Activated naive CD8-positive, alpha-beta T cell treated with anti-CD3 and anti-CD28 coated beads for 36 hours (primary cell): ENCODE data around the gene DUSP18. TPM values are rescaled to one million over a fixed set of nuclear protein-coding genes. Genes with fewer than 3 reads are reported as not detected.

ENCODE experiments used
- DNase-seq: peaks from one replicate; pipeline ENCODE4 v3.0.0; 2021
- H3K27ac Mint-ChIP-seq: one replicate; pipeline ENCODE4 v1.8.0; 2022; ENCODE audit warnings: mild to moderate bottlenecking, moderate library complexity, mixed read lengths
- H3K27me3 Mint-ChIP-seq: one replicate; pipeline ENCODE4 v1.8.0; 2022; ENCODE audit warnings: mild to moderate bottlenecking, mixed read lengths
- H3K36me3 Mint-ChIP-seq: one replicate; pipeline ENCODE4 v1.8.0; 2021; ENCODE audit warnings: mild to moderate bottlenecking, mixed read lengths
- H3K4me1 Mint-ChIP-seq: one replicate; pipeline ENCODE4 v1.8.0; 2021; ENCODE audit warnings: mixed read lengths
- H3K4me3 Mint-ChIP-seq: one replicate; pipeline ENCODE4 v1.8.0; 2022; ENCODE audit warnings: mild to moderate bottlenecking, moderate library complexity, mixed read lengths
- H3K9me3 Mint-ChIP-seq: one replicate; pipeline ENCODE4 v1.8.0; 2022; ENCODE audit warnings: mixed read lengths
- total RNA-seq, 2 experiments: library from RNA; stranded (reverse); gene quantifications; one replicate each; pipeline ENCODE4 v1.2.3, GENCODE V29; 2021

The DUSP18 gene
- total RNA-seq, 2 experiments from 2014 or later, result 4.8 to 5.6 TPM

GRCh38 chr22:30662040-30662439 lies 5.6 kb downstream of the DUSP18 start:
- peaks cover 6% of the 10 kb centered on the region for H3K4me1 Mint-ChIP-seq
- no peak overlapping the region for H3K4me3 Mint-ChIP-seq
- no peak overlapping the region for H3K27ac Mint-ChIP-seq
- H3K27me3 Mint-ChIP-seq, result no peaks in the 10 kb centered on the region
- peaks cover 9% of the 10 kb centered on the region for H3K36me3 Mint-ChIP-seq
- H3K9me3 Mint-ChIP-seq, result no peaks in the 10 kb centered on the region
- no peak for DNase-seq

GRCh38 chr22:30655532-30655931 lies 12.1 kb downstream of the DUSP18 start:
- Mint-ChIP-seq H3K4me3 (no peak overlapping the region), H3K4me1 (peaks cover 5% of the 10 kb centered on the region), H3K27ac (no peak overlapping the region), H3K27me3 (no peaks in the 10 kb centered on the region), H3K9me3 (no peaks in the 10 kb centered on the region), H3K36me3 (peaks cover 4% of the 10 kb centered on the region)
- no peak for DNase-seq

GRCh38 chr22:30654361-30654760 lies 13.3 kb downstream of the DUSP18 start:
- Mint-ChIP-seq H3K27ac (no peak overlapping the region), H3K9me3 (no peaks in the 10 kb centered on the region), H3K36me3 (peaks cover 4% of the 10 kb centered on the region), H3K27me3 (no peaks in the 10 kb centered on the region), H3K4me3 (no peak overlapping the region), H3K4me1 (peaks cover 10% of the 10 kb centered on the region)
- DNase-seq, result no peak

- Mint-ChIP-seq H3K27me3 (no peaks in the 10 kb centered on the region), H3K4me3 (no peak overlapping the region), H3K27ac (no peak overlapping the region)
These were observed 14.8 kb downstream of the DUSP18 start for GRCh38 chr22:30652852-30653251.

GRCh38 chr22:30650508-30651116 lies 17.1 kb downstream of the DUSP18 start:
- peak overlapping the region; percentile 3 for H3K27ac Mint-ChIP-seq
- DNase-seq, result no peak
- H3K4me3 Mint-ChIP-seq, result no peak overlapping the region
- no peaks in the 10 kb centered on the region for H3K27me3 Mint-ChIP-seq
- peaks cover 8% of the 10 kb centered on the region for H3K36me3 Mint-ChIP-seq
- H3K4me1 Mint-ChIP-seq, result peaks cover 19% of the 10 kb centered on the region
- H3K9me3 Mint-ChIP-seq, result no peaks in the 10 kb centered on the region

More at GRCh38 chr22:30652852-30653251, 14.8 kb downstream of the DUSP18 start:
- Mint-ChIP-seq H3K9me3 (no peaks in the 10 kb centered on the region), H3K4me1 (peaks cover 19% of the 10 kb centered on the region), H3K36me3 (peaks cover 8% of the 10 kb centered on the region)
- DNase-seq, result no peak

- no peaks in the 10 kb centered on the region for H3K27me3 Mint-ChIP-seq
- H3K4me3 Mint-ChIP-seq, result peak overlapping the region; percentile 29
- no peaks in the 10 kb centered on the region for H3K9me3 Mint-ChIP-seq
These were observed 18.2 kb downstream of the DUSP18 start for GRCh38 chr22:30649430-30650007.

GRCh38 chr22:30648825-30649224 lies 18.9 kb downstream of the DUSP18 start:
- H3K27ac Mint-ChIP-seq, result peak overlapping the region; percentile 78
- H3K27me3 Mint-ChIP-seq, result no peaks in the 10 kb centered on the region
- no peaks in the 10 kb centered on the region for H3K9me3 Mint-ChIP-seq
- peaks cover 6% of the 10 kb centered on the region for H3K36me3 Mint-ChIP-seq
- peaks cover 29% of the 10 kb centered on the region for H3K4me1 Mint-ChIP-seq
- no peak for DNase-seq
- peak overlapping the region; percentile 29 for H3K4me3 Mint-ChIP-seq

More at GRCh38 chr22:30649430-30650007, 18.2 kb downstream of the DUSP18 start:
- Mint-ChIP-seq H3K36me3 (peaks cover 8% of the 10 kb centered on the region), H3K27ac (peak overlapping the region; percentile 83), H3K4me1 (peaks cover 22% of the 10 kb centered on the region)
- DNase-seq, result peak; percentile 88

GRCh38 chr22:30647536-30647935 lies 20.1 kb downstream of the DUSP18 start:
- no peak overlapping the region for H3K27ac Mint-ChIP-seq
- no peak for DNase-seq
- peaks cover 35% of the 10 kb centered on the region for H3K4me1 Mint-ChIP-seq
- H3K36me3 Mint-ChIP-seq, result peaks cover 6% of the 10 kb centered on the region
- no peaks in the 10 kb centered on the region for H3K27me3 Mint-ChIP-seq
- H3K4me3 Mint-ChIP-seq, result no peak overlapping the region
- H3K9me3 Mint-ChIP-seq, result no peaks in the 10 kb centered on the region

GRCh38 chr22:30646518-30647160 lies 21.0 kb downstream of the DUSP18 start:
- DNase-seq, result no peak
- H3K4me1 Mint-ChIP-seq, result peaks cover 34% of the 10 kb centered on the region
- H3K27me3 Mint-ChIP-seq, result no peaks in the 10 kb centered on the region
- H3K27ac Mint-ChIP-seq, result no peak overlapping the region
- no peaks in the 10 kb centered on the region for H3K9me3 Mint-ChIP-seq
- H3K4me3 Mint-ChIP-seq, result no peak overlapping the region
- H3K36me3 Mint-ChIP-seq, result peaks cover 6% of the 10 kb centered on the region

- peaks cover 18% of the 10 kb centered on the region for H3K36me3 Mint-ChIP-seq
- no peaks in the 10 kb centered on the region for H3K27me3 Mint-ChIP-seq
- no peak overlapping the region for H3K4me3 Mint-ChIP-seq
- H3K9me3 Mint-ChIP-seq, result peaks cover 4% of the 10 kb centered on the region
- peak overlapping the region; percentile 83 for H3K27ac Mint-ChIP-seq
- no peak for DNase-seq
- H3K4me1 Mint-ChIP-seq, result peaks cover 18% of the 10 kb centered on the region
These were observed 24.4 kb downstream of the DUSP18 start for GRCh38 chr22:30643055-30643875.

GRCh38 chr22:30640839-30641430 lies 26.7 kb downstream of the DUSP18 start:
- Mint-ChIP-seq H3K9me3 (peaks cover 4% of the 10 kb centered on the region), H3K36me3 (peaks cover 19% of the 10 kb centered on the region), H3K27ac (no peak overlapping the region), H3K4me3 (no peak overlapping the region), H3K27me3 (no peaks in the 10 kb centered on the region), H3K4me1 (peaks cover 26% of the 10 kb centered on the region)
- no peak for DNase-seq

GRCh38 chr22:30640361-30640760 lies 27.3 kb downstream of the DUSP18 start:
- H3K27ac Mint-ChIP-seq, result no peak overlapping the region
- H3K4me3 Mint-ChIP-seq, result no peak overlapping the region
- DNase-seq, result no peak
- H3K36me3 Mint-ChIP-seq, result peaks cover 19% of the 10 kb centered on the region
- H3K9me3 Mint-ChIP-seq, result peaks cover 4% of the 10 kb centered on the region
- H3K4me1 Mint-ChIP-seq, result peaks cover 27% of the 10 kb centered on the region
- no peaks in the 10 kb centered on the region for H3K27me3 Mint-ChIP-seq

GRCh38 chr22:30637701-30638114 lies 30.0 kb downstream of the DUSP18 start:
- Mint-ChIP-seq H3K27me3 (no peaks in the 10 kb centered on the region), H3K4me1 (peaks cover 16% of the 10 kb centered on the region), H3K27ac (no peak overlapping the region), H3K4me3 (peak overlapping the region; percentile 63), H3K9me3 (peaks cover 4% of the 10 kb centered on the region), H3K36me3 (peaks cover 19% of the 10 kb centered on the region)
- DNase-seq, result no peak

- H3K27ac Mint-ChIP-seq, result peak overlapping the region; percentile 77
- H3K9me3 Mint-ChIP-seq, result peaks cover 4% of the 10 kb centered on the region
These were observed 31.2 kb downstream of the DUSP18 start for GRCh38 chr22:30636226-30637077.

More at GRCh38 chr22:30636226-30637077, 31.2 kb downstream of the DUSP18 start:
- DNase-seq, result peak; percentile 33
- Mint-ChIP-seq H3K27me3 (no peaks in the 10 kb centered on the region), H3K4me1 (peaks cover 16% of the 10 kb centered on the region), H3K4me3 (peak overlapping the region; percentile 82), H3K36me3 (peaks cover 19% of the 10 kb centered on the region)
